Adrenal gland (tissue), 5 donors: ENCODE measurements around the gene FGL2.

ENCODE experiments used
- POLR2A ChIP-seq, 2 donors: fragments of 450-650 bp; IDR thresholded peaks; one replicate each; pipeline ENCODE4 v1.6.1; 2017; ENCODE audit warnings: antibody characterized with exemption in 2 of 2, mild to moderate bottlenecking in 2 of 2, moderate library complexity in 1 of 2
- TF ChIP-seq, protein P1 (sequence below), 6 experiments: fragments of 450-650 bp in 4 of 6; fragments of 200-600 bp in 2 of 6; sonication (generic) in 1 of 6; IDR thresholded peaks; 1 replicate in 5 of 6; 2 replicates in 1 of 6; pipeline versions ENCODE4 v1.5.1 to v1.8.0; 2016 to 2021; ENCODE audit warnings: antibody characterized with exemption in 6 of 6, mild to moderate bottlenecking in 2 of 6, moderate library complexity in 1 of 6
- donor health status: DM: no; HTN: no; CAD: no.

DNA sequence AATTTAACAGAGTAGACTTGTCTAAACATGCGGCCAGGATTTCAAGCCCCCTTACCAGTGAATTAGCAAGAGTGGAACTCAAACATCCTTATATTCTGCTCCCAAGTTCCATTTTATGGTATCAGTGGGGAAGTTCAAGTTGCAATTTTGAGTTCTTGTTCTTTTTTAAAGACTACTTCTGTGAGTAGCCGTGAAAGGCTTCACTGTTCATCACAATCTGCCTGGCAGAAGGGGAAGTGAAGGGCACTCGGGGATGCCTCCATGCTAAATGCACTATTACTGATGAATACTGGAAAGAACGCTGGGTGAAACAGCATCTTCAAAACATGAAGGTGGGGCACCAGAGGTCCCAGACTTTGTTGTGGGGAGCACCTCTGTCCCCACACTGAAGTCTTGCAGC, 22.4 kb upstream of the FGL2 start:
- TF ChIP-seq, protein P1, sequence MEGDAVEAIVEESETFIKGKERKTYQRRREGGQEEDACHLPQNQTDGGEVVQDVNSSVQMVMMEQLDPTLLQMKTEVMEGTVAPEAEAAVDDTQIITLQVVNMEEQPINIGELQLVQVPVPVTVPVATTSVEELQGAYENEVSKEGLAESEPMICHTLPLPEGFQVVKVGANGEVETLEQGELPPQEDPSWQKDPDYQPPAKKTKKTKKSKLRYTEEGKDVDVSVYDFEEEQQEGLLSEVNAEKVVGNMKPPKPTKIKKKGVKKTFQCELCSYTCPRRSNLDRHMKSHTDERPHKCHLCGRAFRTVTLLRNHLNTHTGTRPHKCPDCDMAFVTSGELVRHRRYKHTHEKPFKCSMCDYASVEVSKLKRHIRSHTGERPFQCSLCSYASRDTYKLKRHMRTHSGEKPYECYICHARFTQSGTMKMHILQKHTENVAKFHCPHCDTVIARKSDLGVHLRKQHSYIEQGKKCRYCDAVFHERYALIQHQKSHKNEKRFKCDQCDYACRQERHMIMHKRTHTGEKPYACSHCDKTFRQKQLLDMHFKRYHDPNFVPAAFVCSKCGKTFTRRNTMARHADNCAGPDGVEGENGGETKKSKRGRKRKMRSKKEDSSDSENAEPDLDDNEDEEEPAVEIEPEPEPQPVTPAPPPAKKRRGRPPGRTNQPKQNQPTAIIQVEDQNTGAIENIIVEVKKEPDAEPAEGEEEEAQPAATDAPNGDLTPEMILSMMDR (IDR thresholded peaks at IDR 0.05) = no peak
- TF ChIP-seq POLR2A (IDR thresholded peaks at IDR 0.05) = no peak
